H9 (cell line): ENCODE data around the gene PLPP1. TPM values are rescaled to one million over a fixed set of nuclear protein-coding genes. Genes with fewer than 3 reads are reported as not detected.

ENCODE experiments used
- DNase-seq: peaks from one replicate; pipeline ENCODE4 v3.0.0-alpha.2; 2017
- H2AFZ ChIP-seq: one replicate; pipeline ENCODE4 v1.6.1; 2013; ENCODE audit warnings: mild to moderate bottlenecking, low read length, control low read depth, moderate library complexity
- H2AK5ac ChIP-seq: 2 replicates; pipeline ENCODE4 v1.6.1; 2013; ENCODE audit warnings: low read length, control low read depth, mixed read lengths; ENCODE audit not compliant: insufficient read length
- H2BK120ac ChIP-seq: one replicate; pipeline ENCODE4 v1.6.1; 2013; ENCODE audit warnings: low read depth, mild to moderate bottlenecking, low read length, control low read depth, inconsistent platforms; ENCODE audit not compliant: poor library complexity, severe bottlenecking
- H2BK12ac ChIP-seq: 2 replicates; pipeline ENCODE4 v1.6.1; 2013; ENCODE audit warnings: low read length, control low read depth, mixed read lengths, low read depth; ENCODE audit not compliant: insufficient read length
- H2BK15ac ChIP-seq: 2 replicates; pipeline ENCODE4 v1.6.1; 2013; ENCODE audit warnings: low read depth, low read length, control low read depth
- H2BK20ac ChIP-seq: one replicate; pipeline ENCODE4 v1.6.1; 2013; ENCODE audit warnings: low read depth, mild to moderate bottlenecking, low read length, control low read depth, inconsistent platforms; ENCODE audit not compliant: poor library complexity, severe bottlenecking
- H2BK5ac ChIP-seq: 2 replicates; pipeline ENCODE4 v1.6.1; 2013; ENCODE audit warnings: low read length, control low read depth, mixed read lengths; ENCODE audit not compliant: insufficient read length
- H3K14ac ChIP-seq: 2 replicates; pipeline ENCODE4 v1.6.1; 2013; ENCODE audit warnings: low read length, control low read depth; ENCODE audit not compliant: insufficient read depth
- H3K18ac ChIP-seq: 2 replicates; pipeline ENCODE4 v1.6.1; 2013; ENCODE audit warnings: low read depth, mild to moderate bottlenecking, mixed read lengths, low read length, control low read depth; ENCODE audit not compliant: insufficient read length
- H3K23ac ChIP-seq: 2 replicates; pipeline ENCODE4 v1.6.1; 2013; ENCODE audit warnings: low read length, control low read depth, mixed read lengths, low read depth; ENCODE audit not compliant: insufficient read length
- H3K23me2 ChIP-seq: 2 replicates; pipeline ENCODE4 v1.6.1; 2013; ENCODE audit warnings: low read depth, mild to moderate bottlenecking, mixed read lengths, low read length, control low read depth; ENCODE audit not compliant: insufficient read length, poor library complexity, severe bottlenecking
- H3K27ac ChIP-seq: 2 replicates; pipeline ENCODE4 v1.5.1; 2013; ENCODE audit warnings: low read length, control low read depth, mixed read lengths, low read depth; ENCODE audit not compliant: insufficient read length
- H3K27me3 ChIP-seq: 2 replicates; pipeline ENCODE4 v1.6.1; 2013; ENCODE audit warnings: low read length, control low read depth, inconsistent platforms; ENCODE audit not compliant: insufficient read depth
- H3K4ac ChIP-seq: 2 replicates; pipeline ENCODE4 v1.6.1; 2013; ENCODE audit warnings: low read depth, mild to moderate bottlenecking, control low read depth, inconsistent platforms, low read length, moderate library complexity
- H3K4me1 ChIP-seq: 2 replicates; pipeline ENCODE4 v1.6.1; 2013; ENCODE audit warnings: low read length, control low read depth, inconsistent platforms; ENCODE audit not compliant: insufficient read depth
- H3K4me2 ChIP-seq: 2 replicates; pipeline ENCODE4 v1.6.1; 2013; ENCODE audit warnings: low read length, control low read depth, mixed read lengths; ENCODE audit not compliant: insufficient read length, insufficient read depth
- H3K56ac ChIP-seq: 2 replicates; pipeline ENCODE4 v1.6.1; 2013; ENCODE audit warnings: low read depth, mild to moderate bottlenecking, mixed read lengths, low read length, control low read depth; ENCODE audit not compliant: insufficient read length
- H3K79me1 ChIP-seq: 2 replicates; pipeline ENCODE4 v1.6.1; 2013; ENCODE audit warnings: low read depth, mild to moderate bottlenecking, moderate library complexity, low read length, control low read depth, inconsistent platforms; ENCODE audit not compliant: insufficient read depth, poor library complexity, severe bottlenecking
- H3K79me2 ChIP-seq: 2 replicates; pipeline ENCODE4 v1.6.1; 2013; ENCODE audit warnings: low read length, control low read depth, inconsistent platforms; ENCODE audit not compliant: insufficient read depth
- H3K9ac ChIP-seq: 2 replicates; pipeline ENCODE4 v1.6.1; 2013; ENCODE audit warnings: low read length, control low read depth, mixed read lengths; ENCODE audit not compliant: insufficient read length; ENCODE audit errors: extremely low read depth
- H3K9me3 ChIP-seq: one replicate; pipeline ENCODE4 v1.6.1; 2013; ENCODE audit warnings: low read depth, low read length, inconsistent platforms; ENCODE audit not compliant: control insufficient read depth
- H3T11ph ChIP-seq: one replicate; pipeline ENCODE4 v1.6.1; 2013; ENCODE audit warnings: mild to moderate bottlenecking, low read length, control low read depth, inconsistent platforms
- H4K20me1 ChIP-seq: one replicate; pipeline ENCODE4 v1.6.1; 2013; ENCODE audit not compliant: control insufficient read depth, insufficient read length, insufficient read depth
- H4K5ac ChIP-seq: 2 replicates; pipeline ENCODE4 v1.6.1; 2013; ENCODE audit warnings: low read depth, mild to moderate bottlenecking, mixed read lengths, low read length, control low read depth; ENCODE audit not compliant: insufficient read length
- H4K8ac ChIP-seq: replicated peaks from 2 replicates; pipeline ENCODE4 v1.6.1; 2013; ENCODE audit warnings: low read length, control low read depth, mixed read lengths, low read depth; ENCODE audit not compliant: insufficient read length
- H4K91ac ChIP-seq: 2 replicates; pipeline ENCODE4 v1.6.1; 2013; ENCODE audit warnings: low read depth, mild to moderate bottlenecking, moderate library complexity, mixed read lengths, low read length, control low read depth; ENCODE audit not compliant: insufficient read length
- H3K27ac Mint-ChIP-seq, 3 experiments: 2 replicates in 2 of 3; 3 replicates in 1 of 3; pipeline ENCODE4 v1.8.0; 2020 to 2021; ENCODE audit warnings: mixed read lengths in 3 of 3, mild to moderate bottlenecking in 1 of 3, moderate library complexity in 1 of 3
- H3K27me3 Mint-ChIP-seq: 2 replicates; pipeline ENCODE4 v1.8.0; 2021; ENCODE audit warnings: low read depth, mild to moderate bottlenecking, moderate library complexity, mixed read lengths
- H3K36me3 Mint-ChIP-seq, 3 experiments: 2 replicates in 2 of 3; 3 replicates in 1 of 3; pipeline ENCODE4 v1.8.0; 2020 to 2021; ENCODE audit warnings: low read depth in 3 of 3, mixed read lengths in 3 of 3; ENCODE audit not compliant: insufficient read depth in 1 of 3
- H3K4me1 Mint-ChIP-seq, 2 experiments: 2 replicates each; pipeline ENCODE4 v1.8.0; 2020; ENCODE audit warnings: mixed read lengths in 2 of 2
- H3K4me3 Mint-ChIP-seq, 2 experiments: 2 replicates in 1 of 2; 3 replicates in 1 of 2; pipeline ENCODE4 v1.8.0; 2020 to 2021; ENCODE audit warnings: mild to moderate bottlenecking in 2 of 2, mixed read lengths in 2 of 2, moderate library complexity in 1 of 2
- H3K9me3 Mint-ChIP-seq, 2 experiments: 2 replicates in 1 of 2; 3 replicates in 1 of 2; pipeline ENCODE4 v1.8.0; 2020; ENCODE audit warnings: mild to moderate bottlenecking in 2 of 2, mixed read lengths in 2 of 2, moderate library complexity in 1 of 2
- CTCF ChIP-seq: fragments of 200-600 bp; sonication (generic); conservative IDR thresholded peaks from 3 replicates; pipeline ENCODE4 v1.8.0; 2021; ENCODE audit warnings: antibody characterized with exemption, mild to moderate bottlenecking
- WGBS: extraction: QIAGEN DNeasy Blood & Tissue Kit; methylation state at CpG from one replicate; pipeline ENCODE4 v1.1.7; 2013; ENCODE audit warnings: missing lambda C conversion rate, low lambda C conversion rate, mixed read lengths; ENCODE audit not compliant: insufficient read length; ENCODE audit errors: extremely low coverage; 5-methylcytosine and 5-hydroxymethylcytosine counted together
- total RNA-seq: library from RNA; stranded (reverse); gene quantifications from 2 replicates; pipeline ENCODE4 v1.2.1, GENCODE V29; 2021

PLPP1 gene
- total RNA-seq, 1 experiment from 2014 or later, result 85.9 TPM

GRCh38 chr5:55517804-55518203, 17.0 kb downstream of the PLPP1 start:
- peaks cover 3% of the 10 kb centered on the region; the same call in 1 of the 2 replicates for H3K4me1 ChIP-seq
- H3K14ac ChIP-seq, result no peak overlapping the region
- Mint-ChIP-seq H3K9me3 (no peaks in the 10 kb centered on the region), H3K4me1 (peaks cover 25 to 45% of the 10 kb centered on the region in 2 experiments), H3K36me3 (peaks cover 0 to 15% (median 0%) of the 10 kb centered on the region in 3 experiments; a peak in 4 of 7 replicates), H3K27me3 (no peaks in the 10 kb centered on the region), H3K27ac (peak overlapping the region; percentile 9 to 91 (median 54); a peak in 5 of 7 replicates), H3K4me3 (no peak overlapping the region)
- no peaks in the 10 kb centered on the region for H4K20me1 ChIP-seq
- H3K56ac ChIP-seq, result no peak overlapping the region
- H2AFZ ChIP-seq, result no peak overlapping the region
- no peak overlapping the region for H3K4me2 ChIP-seq
- peaks cover 11% of the 10 kb centered on the region; the same call in 1 of the 2 replicates for H3K79me2 ChIP-seq
- no peaks in the 10 kb centered on the region for H3K9me3 ChIP-seq
- H2BK120ac ChIP-seq, result no peak overlapping the region
- no peaks in the 10 kb centered on the region for H3K23me2 ChIP-seq
- no peak overlapping the region for H2BK12ac ChIP-seq
- no peak for TF ChIP-seq CTCF
- H4K91ac ChIP-seq, result no peak overlapping the region
- H4K8ac ChIP-seq, result no peak overlapping the region
- no peak overlapping the region for H3K18ac ChIP-seq
- H3K23ac ChIP-seq, result no peak overlapping the region
- no peak overlapping the region for H2BK20ac ChIP-seq
- H3K4ac ChIP-seq, result no peak overlapping the region
- no peak overlapping the region for H3K9ac ChIP-seq
- no peak overlapping the region for H4K5ac ChIP-seq
- no peak overlapping the region for H3K27ac ChIP-seq
- H2BK5ac ChIP-seq, result no peak overlapping the region
- no peaks in the 10 kb centered on the region for H3K79me1 ChIP-seq
- no peak overlapping the region for H3T11ph ChIP-seq
- no CpG with 5 or more reads among the region's 7 CpGs for WGBS
- no peak overlapping the region for H2BK15ac ChIP-seq
- no peak for DNase-seq
- H2AK5ac ChIP-seq, result no peak overlapping the region
- H3K27me3 ChIP-seq, result no peaks in the 10 kb centered on the region
